ENCODE data around the gene DHRSX. TPM values are rescaled to one million over a fixed set of nuclear protein-coding genes. Genes with fewer than 3 reads are reported as not detected.
"Not testable (repeated sequence)": the region's sequence is repeated elsewhere in the genome, so short reads cannot be mapped to it uniquely, and the experiment has no call there.

DHRSX gene
- polyA plus RNA-seq, 1 donor, result 11.3 TPM

DNA sequence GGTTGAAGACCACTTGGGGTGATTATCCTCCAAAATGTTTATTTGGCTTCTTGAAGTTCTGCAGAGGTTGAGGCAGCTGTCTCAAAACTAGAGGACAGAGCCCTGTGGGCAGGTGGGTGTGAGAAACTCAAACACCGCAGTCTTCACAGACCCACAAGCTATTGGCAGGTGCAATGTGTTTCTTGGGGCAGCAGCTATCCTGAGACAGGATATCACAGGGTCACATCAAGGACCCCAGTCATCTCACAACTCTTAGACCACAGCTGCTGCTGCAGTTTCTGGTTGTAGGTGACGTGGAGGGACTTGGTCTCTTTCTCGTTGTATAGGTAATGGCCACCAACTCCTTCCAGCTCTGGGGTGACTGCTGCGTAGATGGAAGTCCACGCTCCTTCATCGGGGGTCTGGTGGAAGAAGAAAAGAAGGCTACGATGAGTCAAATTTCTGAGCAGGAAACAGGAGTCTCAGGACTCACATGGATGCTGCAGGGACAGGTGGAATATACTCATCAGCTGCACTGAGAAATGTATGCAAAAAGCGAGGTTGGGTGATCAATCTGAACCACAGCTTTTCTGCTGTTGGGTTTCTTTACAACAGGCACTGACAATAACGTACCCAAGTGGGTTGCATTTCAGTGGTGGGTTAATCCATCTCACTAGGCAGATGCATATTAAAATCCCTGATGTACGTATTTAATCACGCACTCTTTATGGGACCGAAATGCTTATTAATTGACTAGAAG lies 279.8 kb downstream of the DHRSX start:
- no peak for DNase-seq (ENCODE audit: low read depth)

DNA sequence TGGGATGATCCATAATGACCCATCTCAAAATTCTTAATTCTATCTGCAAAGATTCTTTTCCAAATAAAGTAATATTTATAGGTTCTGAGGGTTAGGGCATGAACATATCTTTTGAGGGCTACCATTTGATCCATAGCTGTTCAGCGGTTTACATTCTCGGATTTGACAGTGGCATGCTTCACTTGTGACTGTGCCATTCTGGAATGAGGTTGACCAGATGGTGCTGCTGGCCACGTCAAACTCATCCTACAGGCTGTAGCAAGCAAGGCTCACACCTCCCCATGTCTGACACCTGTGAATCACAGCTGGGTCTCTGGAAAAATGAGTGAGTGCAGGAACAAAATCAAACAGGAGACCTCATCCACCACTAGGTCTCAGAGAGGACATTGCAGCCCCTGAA lies 280.5 kb downstream of the DHRSX start:
- no peak for DNase-seq (ENCODE audit: low read depth)

DNA sequence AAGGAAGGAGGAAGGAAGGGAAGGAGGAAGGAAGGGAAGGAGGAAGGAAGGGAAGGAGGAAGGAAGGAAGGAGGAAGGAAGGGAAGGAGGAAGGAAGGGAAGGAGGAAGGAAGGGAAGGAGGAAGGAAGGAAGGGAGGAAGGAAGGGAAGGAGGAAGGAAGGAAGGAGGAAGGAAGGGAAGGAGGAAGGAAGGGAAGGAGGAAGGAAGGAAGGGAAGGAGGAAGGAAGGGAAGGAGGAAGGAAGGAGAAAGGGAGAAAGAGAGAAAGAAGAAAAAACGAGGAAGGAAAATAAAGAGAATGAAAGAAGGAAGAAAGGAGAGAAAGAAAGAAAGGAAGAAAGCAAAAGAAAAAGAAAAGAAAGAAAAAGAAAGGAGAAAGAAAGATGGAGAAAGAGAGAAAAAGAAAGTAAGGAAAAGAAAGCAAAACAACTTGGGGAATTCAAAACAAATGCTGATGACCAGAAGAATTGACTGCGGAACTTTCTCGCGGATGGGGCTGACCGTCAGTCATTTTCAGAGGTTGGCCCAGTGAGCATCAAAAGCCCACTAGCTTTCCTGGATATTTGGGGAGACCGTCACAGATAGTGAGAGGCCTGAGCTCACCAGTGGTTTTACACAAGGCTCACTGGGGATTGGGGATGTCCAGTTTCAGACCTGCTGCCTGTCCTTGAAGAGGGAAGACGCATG lies 286.5 kb downstream of the DHRSX start:
- not testable (repeated sequence) for DNase-seq (ENCODE audit: low read depth)

GRCh38 chrX:2211667-2212066 lies 289.1 kb downstream of the DHRSX start:
- DNase-seq (ENCODE audit: low read depth), result not testable (repeated sequence)

GRCh38 chrX:2193273-2193592 lies 307.5 kb downstream of the DHRSX start:
- DNase-seq (ENCODE audit: low read depth), result no peak

DNA sequence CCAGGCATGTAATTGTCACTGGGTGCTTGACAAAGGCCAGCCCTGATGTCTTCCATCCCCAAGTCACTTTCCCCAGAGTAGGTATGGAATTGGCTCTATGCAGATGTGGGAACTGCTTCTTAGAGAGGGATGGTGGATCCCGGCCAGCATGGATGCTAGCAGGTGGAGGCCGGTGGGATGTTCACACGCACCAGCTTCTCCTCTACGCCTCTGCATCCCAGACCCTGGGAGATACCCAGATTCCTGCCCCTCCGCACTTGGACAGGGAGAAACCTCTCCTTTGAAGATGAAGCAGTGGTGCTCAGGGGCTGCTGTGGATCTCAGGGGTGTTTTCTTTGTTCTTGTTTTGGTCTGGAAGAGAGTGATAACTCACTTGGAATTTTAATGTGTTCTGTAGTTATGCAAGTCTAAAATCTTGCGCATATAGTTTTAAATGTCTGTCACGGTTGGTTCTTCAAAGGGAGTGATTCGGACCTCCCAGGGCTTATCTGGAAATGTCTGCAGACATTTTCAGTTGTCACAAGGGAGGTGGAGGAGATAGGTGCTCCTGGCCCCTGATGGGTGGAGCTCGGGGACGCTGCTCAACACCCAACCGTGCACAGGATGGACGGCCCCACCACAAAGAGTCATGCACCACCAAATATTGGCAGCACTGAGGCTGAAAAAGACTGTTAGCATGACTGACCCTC lies 308.0 kb downstream of the DHRSX start:
- no peak for DNase-seq (ENCODE audit: low read depth)

- no peak for DNase-seq (ENCODE audit: low read depth)
Measured at GRCh38 chrX:2188840-2189239, 311.9 kb downstream of the DHRSX start.

- DNase-seq (ENCODE audit: low read depth), result no peak
Measured at GRCh38 chrX:2188330-2188792, 312.4 kb downstream of the DHRSX start.

DNA sequence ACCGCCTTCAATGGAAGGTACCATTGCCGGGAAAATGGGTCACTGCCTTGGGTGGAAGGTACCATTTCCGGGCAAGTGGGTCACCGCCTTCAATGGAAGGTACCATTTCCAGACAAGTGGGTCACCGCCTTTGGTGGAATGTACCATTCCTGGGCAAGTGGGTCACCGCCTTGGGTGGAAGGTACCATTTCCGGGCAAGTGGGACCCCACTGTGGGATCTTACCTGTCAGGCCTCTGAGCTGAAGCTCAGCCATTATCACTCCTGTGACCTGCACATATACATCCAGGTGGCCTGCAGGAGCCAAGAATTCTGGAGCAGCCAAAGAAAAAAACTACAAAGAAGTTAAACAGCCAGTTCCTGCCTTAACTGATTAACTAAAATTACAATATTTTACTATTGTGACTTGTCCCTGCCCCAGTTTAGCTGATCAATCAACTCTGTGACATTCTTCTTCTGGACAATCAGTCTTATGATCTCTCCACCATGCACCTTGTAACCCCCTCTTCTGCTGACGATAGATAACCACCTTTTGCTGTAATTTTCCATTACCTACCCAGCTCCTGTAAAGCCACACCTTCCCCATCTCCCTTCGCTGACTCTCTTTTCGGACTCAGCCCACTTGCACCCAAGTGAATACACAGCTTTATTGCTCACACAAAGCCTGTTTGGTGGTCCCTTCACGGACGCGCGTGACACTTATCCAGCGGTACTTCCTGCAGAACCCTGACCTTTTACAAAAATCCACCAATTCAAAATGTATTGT lies 313.2 kb downstream of the DHRSX start:
- DNase-seq (ENCODE audit: low read depth), result no peak

DNA sequence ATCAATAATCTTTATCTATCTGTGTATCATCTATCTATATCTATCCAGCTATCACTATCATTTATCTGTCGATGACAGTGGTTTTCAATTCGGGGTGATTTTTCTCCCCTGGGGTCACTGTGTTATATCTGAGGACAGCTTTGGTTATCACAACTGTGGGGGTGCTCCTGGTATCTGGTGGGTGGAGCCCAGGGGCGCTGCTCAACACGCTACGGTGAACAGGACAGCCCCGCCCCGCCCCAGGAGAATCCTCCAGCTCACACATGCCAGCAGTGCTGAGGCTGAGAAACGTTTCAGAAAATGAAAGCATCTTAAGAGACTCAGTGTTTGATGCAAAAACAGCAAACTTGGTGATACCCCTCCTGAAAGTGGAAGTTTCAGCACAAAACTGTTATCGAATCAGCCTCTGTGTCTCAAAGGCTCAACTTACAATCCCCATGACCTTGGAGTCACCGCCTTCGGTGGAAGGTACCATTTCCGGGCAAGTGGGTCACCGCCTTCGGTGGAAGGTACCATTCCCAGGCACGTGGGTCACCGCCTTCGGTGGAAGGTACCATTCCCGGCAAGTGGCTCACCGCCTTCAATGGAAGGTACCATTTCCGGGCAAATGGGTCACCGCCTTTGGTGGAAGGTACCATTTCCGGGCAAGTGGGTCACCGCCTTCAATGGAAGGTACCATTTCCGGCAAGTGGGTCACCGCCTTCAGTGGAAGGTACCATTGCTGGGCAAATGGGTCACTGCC lies 315.3 kb downstream of the DHRSX start:
- DNase-seq (ENCODE audit: low read depth), result no peak

DNA sequence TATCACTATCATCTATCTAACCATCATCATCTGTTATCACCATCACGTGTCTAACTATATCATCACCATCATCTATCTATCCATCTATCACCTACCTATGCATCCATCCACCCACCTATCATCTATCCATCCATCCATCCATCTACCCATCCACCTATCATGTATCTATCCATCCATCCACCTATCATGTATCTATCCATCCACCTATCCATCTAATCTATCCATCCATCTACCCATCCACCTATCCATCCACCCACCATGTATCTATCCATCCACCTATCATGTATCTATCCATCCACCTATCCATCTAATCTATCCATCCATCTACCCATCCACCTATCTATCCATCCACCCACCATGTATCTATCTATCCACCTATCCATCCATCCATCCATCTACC lies 316.7 kb downstream of the DHRSX start:
- DNase-seq (ENCODE audit: low read depth), result no peak

GRCh38 chrX:2183193-2183725 lies 317.5 kb downstream of the DHRSX start:
- DNase-seq (ENCODE audit: low read depth), result no peak

- DNase-seq (ENCODE audit: low read depth), result no peak
Measured at GRCh38 chrX:2177541-2177940, 323.2 kb downstream of the DHRSX start.

DNA sequence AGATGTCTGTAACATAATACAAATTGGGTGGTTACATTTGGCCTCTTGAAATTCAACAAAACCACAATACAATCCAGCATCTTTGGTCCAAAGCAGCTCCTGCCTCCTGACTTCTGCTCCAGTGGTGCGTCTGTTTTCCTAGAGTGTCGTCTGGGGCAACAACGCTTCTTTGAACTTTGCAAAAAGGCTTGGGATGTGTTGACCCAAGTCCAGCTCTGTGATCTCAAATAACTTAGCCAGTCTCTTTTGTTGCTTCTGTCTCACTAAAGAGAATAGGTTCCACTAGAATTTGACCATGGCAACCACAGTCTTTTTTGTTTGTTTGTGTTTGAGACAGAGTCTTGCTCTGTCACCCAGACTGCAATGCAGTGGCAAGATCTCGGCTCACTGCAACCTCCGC lies 324.0 kb downstream of the DHRSX start:
- no peak for DNase-seq (ENCODE audit: low read depth)

- no peak for DNase-seq (ENCODE audit: low read depth)
Measured at GRCh38 chrX:2176274-2176673, 324.5 kb downstream of the DHRSX start.

DNA sequence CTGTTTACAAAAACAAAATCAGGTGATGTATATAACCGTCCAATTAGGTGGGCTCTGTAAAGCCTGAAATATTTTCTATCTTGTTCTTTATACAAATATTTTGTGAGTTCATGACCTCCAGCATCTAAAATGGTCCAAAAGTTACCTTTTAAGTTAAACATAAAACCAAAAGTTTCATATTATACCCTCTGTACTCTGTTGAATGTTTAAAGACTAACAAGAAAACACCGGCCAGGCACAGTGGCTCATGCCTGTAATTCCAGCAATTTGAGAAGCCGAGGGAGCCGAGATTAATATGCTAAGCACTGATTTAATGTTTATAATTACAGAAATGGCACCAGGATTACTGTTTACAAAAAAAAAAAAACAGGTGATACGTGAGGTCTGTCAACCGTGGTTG lies 328.4 kb downstream of the DHRSX start:
- DNase-seq (ENCODE audit: low read depth), result no peak

Other genes with a start within 250 kb of the DHRSX start
- 15.9 TPM for gene ZBED1, start within 50 bp of the DHRSX start, polyA plus RNA-seq (ENCODE audit: insufficient read length)
- gene CD99, start 190.3 kb upstream of the DHRSX start, polyA plus RNA-seq (ENCODE audit: insufficient read length), result 188 TPM

Measured in forelimb muscle (tissue), 1 donor.